ENCODE measurements around the gene CALD1.
A peak's percentile ranks its signal among the peaks of the same experiment; 100 is the strongest.

Gene CALD1

DNA sequence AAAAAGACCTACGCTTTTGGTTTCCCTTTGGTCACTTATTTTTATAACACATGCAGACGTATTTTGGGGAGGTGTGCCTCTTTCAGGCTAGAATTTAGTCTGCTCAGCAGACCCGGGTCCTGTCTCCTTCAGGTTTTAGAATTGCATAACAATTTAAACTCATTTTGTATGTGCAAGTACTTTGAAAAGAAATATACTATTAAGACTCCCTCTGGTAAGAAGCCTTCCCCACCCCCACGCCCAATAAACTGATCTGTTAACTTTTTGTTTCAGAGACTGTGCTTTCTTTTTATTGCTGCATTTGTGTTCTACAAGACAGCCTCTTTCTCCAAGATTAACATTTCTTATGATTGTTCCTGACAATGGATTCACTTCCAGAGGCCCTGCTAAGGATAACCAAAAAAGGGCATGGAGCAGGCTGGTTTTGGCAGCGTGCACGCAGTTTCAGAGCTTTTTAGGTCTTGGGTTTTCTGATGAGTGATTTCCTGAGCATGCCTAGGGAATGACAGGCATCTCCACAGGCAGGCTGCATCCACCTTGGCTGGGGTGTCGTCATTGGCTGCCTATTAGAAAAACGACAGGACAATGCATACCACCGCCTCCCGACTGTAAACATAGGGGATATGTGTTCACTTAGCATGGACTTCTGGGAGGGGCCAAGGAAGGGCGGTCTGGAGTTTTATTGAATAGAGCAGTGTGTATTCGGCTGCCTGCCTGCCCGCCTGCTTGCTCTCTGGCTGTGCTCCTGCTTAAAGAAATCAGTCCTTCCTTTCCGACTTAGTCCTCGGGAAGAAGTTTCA is at the start of gene CALD1:
Gene CALD1, plus strand, starts transcription at position 694 of the 800 bp plus-strand sequence. CDS start 88,100 bp downstream, outside the sequence.
- DNase-seq (ENCODE audit: low read depth, low spot score): peak; percentile 85

- DNase-seq (ENCODE audit: low read depth, low spot score): no peak
Observed at GRCh38 chr7:134729895-134730294, 49.5 kb upstream of the CALD1 start.

DNA sequence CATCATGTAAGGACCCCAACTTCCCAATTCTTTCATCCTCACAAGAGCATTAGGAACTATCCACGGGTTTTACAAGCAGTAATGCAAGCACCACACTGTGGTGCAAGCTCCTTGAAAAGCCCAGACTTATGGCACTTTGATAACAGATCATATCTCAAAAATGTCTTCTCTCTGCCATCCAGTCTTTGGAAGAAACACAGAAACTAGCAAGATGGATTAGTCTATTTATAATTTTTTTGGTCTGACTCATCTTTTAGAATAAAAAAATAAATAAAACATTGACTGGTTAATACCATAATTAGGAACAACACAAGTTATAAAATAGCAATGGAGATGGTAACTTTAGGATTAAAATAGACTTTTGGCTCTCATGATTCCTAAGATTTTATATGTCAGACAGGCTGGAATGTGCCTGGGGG is 49.0 kb upstream of the CALD1 start:
- no peak for DNase-seq (ENCODE audit: low read depth, low spot score)

DNA sequence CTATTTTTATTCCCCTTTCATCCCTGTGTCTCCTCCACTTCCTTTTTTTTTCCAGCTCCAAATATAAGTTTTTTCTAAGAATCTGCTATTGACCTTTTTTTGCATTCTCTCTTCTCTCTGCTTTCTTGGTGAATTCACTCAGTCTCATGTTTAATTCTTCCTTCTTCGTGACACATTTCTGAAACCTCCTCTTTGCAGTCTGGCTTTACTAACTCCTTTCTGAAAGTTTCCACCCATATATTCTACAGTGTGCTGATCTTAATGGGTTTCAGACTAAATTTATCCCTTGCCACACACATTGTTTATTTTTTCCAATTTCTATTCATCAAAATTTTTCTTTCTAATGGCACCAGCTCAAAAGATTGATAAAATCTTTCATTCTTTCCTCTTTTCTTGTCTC is 47.8 kb upstream of the CALD1 start:
- DNase-seq (ENCODE audit: low read depth, low spot score): no peak

DNA sequence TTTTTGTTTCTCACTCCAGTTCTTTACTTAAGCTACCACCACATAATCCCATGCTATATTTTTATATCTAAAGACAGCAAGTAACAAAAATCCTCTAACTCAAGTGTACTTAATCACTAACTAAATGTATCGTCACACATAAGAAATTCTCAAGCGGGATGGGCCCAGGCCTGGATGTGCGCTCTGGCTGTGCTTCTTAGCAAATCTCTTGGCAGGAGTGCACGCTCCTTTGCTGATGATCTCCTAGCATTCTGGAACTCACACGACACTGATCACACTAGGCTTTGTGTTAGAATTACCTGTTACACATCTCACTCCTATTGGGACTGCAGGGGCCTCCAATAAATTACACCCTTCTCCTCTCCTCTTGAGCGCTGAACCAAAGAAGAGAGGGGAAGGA is 46.7 kb upstream of the CALD1 start:
- no peak for DNase-seq (ENCODE audit: low read depth, low spot score)

DNA sequence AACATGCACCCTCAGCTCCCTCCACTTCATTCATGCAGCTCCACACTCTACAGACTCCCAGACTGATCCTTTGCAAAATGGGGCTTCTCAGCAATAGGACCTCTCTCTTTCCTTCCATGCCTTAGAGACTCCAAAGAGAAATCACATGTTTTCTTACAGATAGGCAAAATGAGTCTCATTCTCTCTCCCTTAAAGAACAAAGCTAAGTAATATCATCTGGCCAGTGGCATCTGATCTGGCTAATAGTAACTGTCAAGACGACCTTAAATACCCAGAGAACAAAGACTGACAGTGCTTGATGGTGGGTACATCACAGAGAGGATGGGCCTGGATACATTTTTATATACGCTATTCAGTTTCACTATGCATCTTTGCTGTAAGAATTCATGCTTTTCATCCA is 43.1 kb upstream of the CALD1 start:
- no peak for DNase-seq (ENCODE audit: low read depth, low spot score)

- DNase-seq (ENCODE audit: low read depth, low spot score): no peak
Observed at GRCh38 chr7:134737566-134738345, 41.7 kb upstream of the CALD1 start.

GRCh38 chr7:134739362-134739761 is 40.1 kb upstream of the CALD1 start:
- no peak for DNase-seq (ENCODE audit: low read depth, low spot score)

DNA sequence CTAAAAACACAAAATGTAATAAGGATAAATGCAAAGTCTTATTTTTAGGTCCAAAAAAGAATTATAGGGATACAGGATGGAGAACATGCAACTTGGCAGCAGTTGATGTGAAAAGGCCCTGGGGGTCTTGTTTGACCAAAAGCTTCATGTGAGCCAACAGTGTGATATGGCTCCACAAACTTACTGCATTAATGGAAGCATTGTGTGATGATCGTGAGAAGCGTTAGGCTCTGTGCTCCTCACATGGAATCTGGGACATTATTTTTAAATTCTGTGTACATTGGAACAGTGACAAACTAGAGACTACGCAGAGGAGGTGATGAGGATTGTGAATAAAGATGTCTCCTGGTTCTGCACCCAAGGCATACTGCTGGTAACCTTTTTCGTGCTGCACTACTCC is 39.1 kb upstream of the CALD1 start:
- DNase-seq (ENCODE audit: low read depth, low spot score): no peak

GRCh38 chr7:134741907-134742635 is 37.4 kb upstream of the CALD1 start:
- DNase-seq (ENCODE audit: low read depth, low spot score): no peak

DNA sequence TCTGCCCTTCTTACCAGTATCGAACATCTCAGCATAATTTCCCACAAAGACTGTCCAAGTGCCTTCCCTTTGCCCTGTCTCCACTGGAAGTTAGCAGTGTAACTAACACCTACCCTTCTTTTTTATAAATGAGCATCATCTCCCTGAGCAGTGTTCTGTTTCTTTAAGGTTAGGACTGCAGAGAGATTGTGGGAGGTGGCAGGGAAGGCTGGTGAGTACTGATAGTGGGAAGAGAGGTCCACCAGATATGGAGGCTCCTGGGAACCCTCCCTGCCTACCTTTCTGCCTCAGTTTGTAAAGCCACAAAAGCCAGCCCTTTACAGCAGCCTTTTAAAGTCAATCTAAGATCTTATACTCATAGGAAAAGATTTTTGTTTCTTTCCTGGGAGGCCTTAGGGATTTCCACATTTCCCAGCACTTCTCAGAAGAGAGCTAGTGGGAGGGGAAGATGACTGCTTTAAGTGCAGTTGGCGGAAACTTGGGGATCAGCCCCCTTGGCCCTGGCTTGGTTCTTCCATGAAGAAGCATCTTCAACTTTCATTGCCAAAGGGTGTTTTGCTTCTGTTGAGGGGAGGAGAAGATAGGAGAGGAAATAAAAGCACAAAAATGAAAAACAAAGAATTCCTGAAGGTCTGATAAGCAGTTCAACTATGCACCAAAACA is 36.6 kb upstream of the CALD1 start:
- no peak for DNase-seq (ENCODE audit: low read depth, low spot score)

GRCh38 chr7:134744569-134744968 is 34.9 kb upstream of the CALD1 start:
- DNase-seq (ENCODE audit: low read depth, low spot score): no peak

DNA sequence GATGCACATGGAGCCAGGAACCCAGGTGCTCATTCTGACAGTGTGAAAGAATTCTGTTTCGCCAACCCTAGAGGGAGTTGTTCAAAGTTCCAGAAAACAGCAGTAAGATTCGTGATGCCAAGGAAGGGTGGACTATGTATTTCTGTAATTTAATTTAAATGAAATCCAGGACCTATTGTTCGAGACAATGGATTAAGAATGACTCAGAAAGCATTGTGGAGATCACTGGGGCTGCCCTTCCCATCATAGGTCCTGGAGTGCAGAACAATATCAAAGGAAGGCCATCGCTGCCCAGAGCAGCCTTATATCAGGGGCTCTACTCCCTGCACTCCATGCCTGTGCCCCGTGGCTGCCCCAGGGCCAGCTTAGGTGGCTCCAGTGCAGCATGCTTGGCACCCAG is 32.1 kb upstream of the CALD1 start:
- DNase-seq (ENCODE audit: low read depth, low spot score): no peak

- DNase-seq (ENCODE audit: low read depth, low spot score): no peak
Observed at GRCh38 chr7:134750083-134751062, 29.1 kb upstream of the CALD1 start.

DNA sequence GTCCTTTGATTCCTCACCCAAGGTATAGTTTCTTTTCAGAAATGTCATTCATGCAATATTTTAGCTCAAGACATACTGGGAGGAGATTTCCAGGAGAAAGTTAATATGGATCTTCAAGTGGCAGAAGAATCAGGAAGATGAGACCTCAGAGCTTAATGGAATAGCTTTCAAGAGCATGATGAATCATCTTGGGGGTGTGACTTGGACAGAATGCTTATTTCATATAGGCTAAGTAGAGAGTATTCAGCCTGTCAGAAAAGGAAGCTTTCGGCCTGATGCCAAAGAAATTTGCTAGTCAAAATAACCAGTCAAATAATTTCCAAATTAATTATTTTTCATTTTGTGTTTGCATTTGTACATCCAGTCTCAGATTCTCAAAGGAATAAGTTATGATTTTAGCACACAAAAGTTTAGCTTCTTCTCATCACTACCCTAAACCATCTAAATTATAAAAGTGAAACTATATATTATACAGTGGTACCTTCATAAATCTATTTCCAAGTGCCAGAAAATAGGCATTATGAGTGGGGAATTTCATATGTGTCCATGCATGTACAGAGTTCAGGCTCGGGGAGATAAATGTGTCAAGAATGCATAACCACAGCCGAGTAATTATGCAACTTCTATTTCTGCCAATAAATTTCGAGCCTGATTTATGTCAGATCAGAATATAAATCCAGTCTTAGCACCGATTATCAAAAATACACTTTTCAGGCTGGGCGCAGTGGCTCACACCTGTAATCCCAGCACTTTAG is 27.3 kb upstream of the CALD1 start:
- no peak for DNase-seq (ENCODE audit: low read depth, low spot score)

- no peak for DNase-seq (ENCODE audit: low read depth, low spot score)
Observed at GRCh38 chr7:134755422-134756022, 23.9 kb upstream of the CALD1 start.

- no peak for DNase-seq (ENCODE audit: low read depth, low spot score)
Observed at GRCh38 chr7:134757938-134758337, 21.5 kb upstream of the CALD1 start.

GRCh38 chr7:134758981-134759380 is 20.5 kb upstream of the CALD1 start:
- DNase-seq (ENCODE audit: low read depth, low spot score): no peak

DNA sequence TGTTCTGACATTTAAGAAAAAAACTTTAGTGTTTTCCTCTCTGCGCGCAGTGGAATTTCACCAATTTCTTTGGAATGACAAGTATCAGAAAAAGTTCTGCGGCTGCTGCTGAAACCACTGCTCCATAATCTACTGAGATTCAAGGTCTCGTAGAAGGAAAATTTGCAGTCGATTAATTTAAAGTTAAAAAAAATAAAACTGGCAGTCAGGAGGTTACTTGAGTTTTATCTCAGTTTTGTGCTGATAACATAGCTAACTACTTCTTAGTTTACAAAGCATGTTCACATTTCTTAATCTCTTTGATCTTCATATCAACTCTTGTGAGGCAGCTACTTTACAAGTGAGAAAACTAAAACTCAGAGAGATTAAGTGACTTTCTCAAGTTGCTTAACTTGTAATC is 18.2 kb upstream of the CALD1 start:
- no peak for DNase-seq (ENCODE audit: low read depth, low spot score)

All from smooth muscle cell of the brain vasculature (primary cell).